H1 (cell line): Measurements from ENCODE around the gene VOPP1. TPM values are rescaled to one million over a fixed set of nuclear protein-coding genes. Genes with fewer than 3 reads are reported as not detected.

Experiments
- CTCF ChIA-PET: fragments of 300-600 bp; sonication (Branson Sonifier 250); formaldehyde crosslinking; loops from one replicate; lab custom pipeline; 2021; ENCODE audit not compliant: partially characterized antibody; lab: Charles Lee
- POLR2A ChIA-PET: fragments of 300-600 bp; sonication (Branson Sonifier 250); formaldehyde crosslinking; loops from one replicate; lab custom pipeline; 2021; ENCODE audit warnings: inconsistent platforms; ENCODE audit not compliant: partially characterized antibody; lab: Charles Lee
- DNase-seq, 2 experiments: peaks; one replicate each; pipeline versions ENCODE4 v3.0.0 to v3.0.0-alpha.2; 2010 to 2022; ENCODE audit warnings: low spot score in 2 of 2, low read depth in 1 of 2, mixed read lengths in 1 of 2
- FAIRE-seq: peaks from 2 replicates; lab custom pipeline; 2011; peaks lifted over from hg19 to GRCh38; lab: Jason Lieb, UNC
- H2AFZ ChIP-seq: 2 replicates; pipeline ENCODE4 v1.8.1; 2012; ENCODE audit warnings: low read length, inconsistent platforms
- H2AK5ac ChIP-seq: 2 replicates; pipeline ENCODE4 v1.6.1; 2013; ENCODE audit warnings: low read depth, low read length
- H2BK120ac ChIP-seq: replicated peaks from 2 replicates; pipeline ENCODE3; 2013; ENCODE audit warnings: low read depth, low read length, inconsistent platforms
- H2BK12ac ChIP-seq: 2 replicates; pipeline ENCODE4 v1.6.1; 2013; ENCODE audit warnings: low read depth, low read length
- H2BK15ac ChIP-seq: 2 replicates; pipeline ENCODE4 v1.6.1; 2013; ENCODE audit warnings: low read length
- H2BK20ac ChIP-seq: 2 replicates; pipeline ENCODE4 v1.6.1; 2013; ENCODE audit warnings: low read length
- H2BK5ac ChIP-seq: 2 replicates; pipeline ENCODE4 v1.6.1; 2013; ENCODE audit warnings: low read depth, low read length
- H3K14ac ChIP-seq: 2 replicates; pipeline ENCODE4 v1.6.1; 2013; ENCODE audit warnings: inconsistent platforms; ENCODE audit not compliant: insufficient read length
- H3K18ac ChIP-seq: 2 replicates; pipeline ENCODE4 v1.6.1; 2013; ENCODE audit warnings: low read length; ENCODE audit errors: extremely low read depth
- H3K23ac ChIP-seq: 2 replicates; pipeline ENCODE4 v1.6.1; 2013; ENCODE audit warnings: inconsistent platforms; ENCODE audit not compliant: insufficient read length
- H3K23me2 ChIP-seq: 2 replicates; pipeline ENCODE4 v1.6.1; 2013; ENCODE audit warnings: low read depth, low read length
- H3K27ac ChIP-seq: 2 replicates; pipeline ENCODE4 v1.6.1; 2011; ENCODE audit warnings: low read depth, low read length, inconsistent platforms
- H3K27me3 ChIP-seq, 4 experiments: replicated peaks in 1 of 4; 1 replicate in 1 of 4; 2 replicates in 3 of 4; pipeline versions ENCODE4 v1.6.1 to v1.8.1; 2011 to 2013; ENCODE audit warnings: low read length in 3 of 4, mild to moderate bottlenecking in 3 of 4, inconsistent platforms in 2 of 4, mixed read lengths in 2 of 4, moderate library complexity in 1 of 4; ENCODE audit not compliant: control insufficient read depth in 3 of 4, insufficient read depth in 3 of 4; ENCODE audit errors: extremely low read depth in 1 of 4
- H3K36me3 ChIP-seq, 4 experiments: 2 replicates each; pipeline versions ENCODE4 v1.6.1 to v1.8.1; 2011 to 2013; ENCODE audit warnings: mild to moderate bottlenecking in 4 of 4, low read length in 3 of 4, moderate library complexity in 2 of 4, control low read depth in 1 of 4, inconsistent platforms in 1 of 4; ENCODE audit not compliant: insufficient read depth in 4 of 4, control insufficient read depth in 2 of 4
- H3K4ac ChIP-seq: replicated peaks from 2 replicates; pipeline ENCODE3; 2013; ENCODE audit warnings: low read length, low read depth, mixed read lengths, inconsistent platforms; ENCODE audit not compliant: insufficient read length
- H3K4me1 ChIP-seq, 4 experiments: replicated peaks in 1 of 4; 1 replicate in 1 of 4; 2 replicates in 3 of 4; pipeline versions ENCODE4 v1.6.1 to v1.8.1; 2011 to 2013; ENCODE audit warnings: low read length in 3 of 4, inconsistent platforms in 2 of 4, mixed read lengths in 1 of 4; ENCODE audit not compliant: insufficient read depth in 4 of 4, control insufficient read depth in 3 of 4
- H3K4me2 ChIP-seq, 2 experiments: 2 replicates each; pipeline versions ENCODE4 v1.6.1 to v1.8.1; 2011 to 2013; ENCODE audit warnings: low read depth in 2 of 2, low read length in 2 of 2, control low read depth in 1 of 2, inconsistent platforms in 1 of 2, mild to moderate bottlenecking in 1 of 2; ENCODE audit not compliant: insufficient read depth in 1 of 2
- H3K4me3 ChIP-seq, 4 experiments: fragments of 200-600, 300-600 bp in 1 of 4; sonication (generic), shearing (Covaris generic), sonication (Bioruptor Twin) in 1 of 4; 2 replicates each; pipeline versions ENCODE4 v1.5.1 to v1.8.1; 2011 to 2016; ENCODE audit warnings: low read length in 4 of 4, low read depth in 3 of 4, control low read depth in 2 of 4, inconsistent platforms in 2 of 4, mild to moderate bottlenecking in 2 of 4, mixed read lengths in 1 of 4, moderate library complexity in 1 of 4; ENCODE audit not compliant: insufficient read depth in 2 of 4; ENCODE audit errors: extremely low read depth in 1 of 4
- H3K56ac ChIP-seq: replicated peaks from 2 replicates; pipeline ENCODE3; 2013; ENCODE audit warnings: low read depth, mild to moderate bottlenecking, mixed read lengths, low read length, inconsistent platforms; ENCODE audit not compliant: insufficient read length
- H3K79me1 ChIP-seq: 2 replicates; pipeline ENCODE4 v1.6.1; 2013; ENCODE audit warnings: low read depth, low read length, control low read depth
- H3K79me2 ChIP-seq, 2 experiments: 2 replicates each; pipeline versions ENCODE4 v1.6.1 to v1.8.1; 2012 to 2013; ENCODE audit warnings: low read length in 2 of 2, mild to moderate bottlenecking in 2 of 2, inconsistent platforms in 1 of 2; ENCODE audit not compliant: insufficient read depth in 2 of 2, control insufficient read depth in 1 of 2
- H3K9ac ChIP-seq, 4 experiments: replicated peaks in 1 of 4; 1 replicate in 1 of 4; 2 replicates in 3 of 4; pipeline versions ENCODE4 v1.6.1 to v1.8.1; 2011 to 2013; ENCODE audit warnings: low read depth in 3 of 4, low read length in 3 of 4, control low read depth in 2 of 4, mild to moderate bottlenecking in 2 of 4, moderate library complexity in 2 of 4, inconsistent platforms in 1 of 4; ENCODE audit errors: extremely low read depth in 1 of 4
- H3K9me3 ChIP-seq, 2 experiments: 2 replicates each; pipeline versions ENCODE4 v1.6.1 to v1.8.1; 2012 to 2013; ENCODE audit warnings: mild to moderate bottlenecking in 2 of 2, moderate library complexity in 2 of 2, control low read depth in 1 of 2, inconsistent platforms in 1 of 2, low read depth in 1 of 2, low read length in 1 of 2, mixed read lengths in 1 of 2; ENCODE audit not compliant: insufficient read depth in 2 of 2
- H4K20me1 ChIP-seq, 2 experiments: replicated peaks in 1 of 2; 2 replicates each; pipeline versions ENCODE3 to v1.8.1; 2011 to 2013; ENCODE audit warnings: inconsistent platforms in 2 of 2, low read length in 2 of 2, mild to moderate bottlenecking in 1 of 2; ENCODE audit not compliant: insufficient read depth in 2 of 2, control insufficient read depth in 1 of 2
- H4K5ac ChIP-seq: 2 replicates; pipeline ENCODE4 v1.6.1; 2013; ENCODE audit warnings: low read length, low read depth, mixed read lengths, inconsistent platforms; ENCODE audit not compliant: insufficient read length
- H4K8ac ChIP-seq: 2 replicates; pipeline ENCODE4 v1.8.0; 2013; ENCODE audit warnings: mild to moderate bottlenecking, moderate library complexity, low read length, inconsistent platforms; ENCODE audit not compliant: insufficient read depth; ENCODE audit errors: extremely low read depth
- H4K91ac ChIP-seq: replicated peaks from 2 replicates; pipeline ENCODE3; 2013; ENCODE audit warnings: low read length, mixed read lengths, inconsistent platforms; ENCODE audit not compliant: insufficient read length
- BACH1 ChIP-seq: IDR thresholded peaks from 2 replicates; pipeline ENCODE4 v1.6.1; 2012; ENCODE audit warnings: low read length, improper control_type of control experiment
- CHD2 ChIP-seq: IDR thresholded peaks from 2 replicates; pipeline ENCODE4 v1.6.1; 2012; ENCODE audit warnings: low read length, improper control_type of control experiment
- HDAC6 ChIP-seq: IDR thresholded peaks from one replicate; pipeline ENCODE4 v1.7.1; 2012; ENCODE audit warnings: low read depth, mild to moderate bottlenecking, inconsistent platforms, low read length, moderate library complexity
- JUND ChIP-seq: IDR thresholded peaks from 2 replicates; pipeline ENCODE4 v1.6.1; 2011; ENCODE audit warnings: mild to moderate bottlenecking, improper control_type of control experiment, low read length
- KDM5A ChIP-seq: fragments of 200-600 bp; IDR thresholded peaks from 2 replicates; pipeline ENCODE4 v1.7.1; 2012; ENCODE audit warnings: mild to moderate bottlenecking, low read length, inconsistent platforms, mixed read lengths
- PHF8 ChIP-seq: fragments of 200-600 bp; sonication (generic); conservative IDR thresholded peaks from 2 replicates; pipeline ENCODE4 v1.7.1; 2012; ENCODE audit warnings: low read depth, mild to moderate bottlenecking, inconsistent platforms, low read length, moderate library complexity
- SIN3A ChIP-seq, 2 experiments: IDR thresholded peaks in 1 of 2; conservative IDR thresholded peaks in 1 of 2; 2 replicates each; pipeline ENCODE4 v1.6.1; 2011 to 2012; ENCODE audit warnings: low read length in 2 of 2, improper control_type of control experiment in 1 of 2, low read depth in 1 of 2, mild to moderate bottlenecking in 1 of 2
- SP2 ChIP-seq: IDR thresholded peaks from 2 replicates; pipeline ENCODE4 v1.6.1; 2012; ENCODE audit warnings: mild to moderate bottlenecking, low read length, inconsistent platforms
- SRF ChIP-seq: IDR thresholded peaks from 2 replicates; pipeline ENCODE4 v1.6.1; 2011; ENCODE audit warnings: mild to moderate bottlenecking, low read depth, low read length, moderate library complexity
- WGBS, 2 experiments: shearing (Covaris generic) in 1 of 2; methylation state at CpG; one replicate each; pipeline versions ENCODE4 v1.1.6 to v1.1.7; 2013 to 2015; ENCODE audit warnings: low lambda C conversion rate in 2 of 2, mixed read lengths in 2 of 2, inconsistent platforms in 1 of 2, low coverage in 1 of 2, missing lambda C conversion rate in 1 of 2; ENCODE audit not compliant: insufficient replicate concordance in 2 of 2, insufficient coverage in 1 of 2, insufficient read length in 1 of 2; ENCODE audit errors: extremely low coverage in 1 of 2, missing lambda C conversion rate in 1 of 2; 5-methylcytosine and 5-hydroxymethylcytosine counted together
- polyA plus RNA-seq, 7 experiments: library from polyadenylated mRNA; depleted of rRNA in 3 of 7; stranded (reverse) in 5 of 7; unstranded in 2 of 7; fragments of >200 nt in 5 of 7; fragments of 200-250 nt in 2 of 7; gene quantifications; 1 replicate in 5 of 7; 2 replicates in 1 of 7; 4 replicates in 1 of 7; pipeline versions ENCODE4 v1.2.1 to v1.2.3, GENCODE V29; 2011 to 2013; ENCODE audit warnings: missing spikeins in 2 of 7, mixed read lengths in 2 of 7
- total RNA-seq: library from RNA; stranded (reverse); fragmentation: NEBNext Ultra II Directional; extraction: Animal tissue kit (Norgen Biotek cat#: 25700); gene quantifications from 2 replicates; pipeline ENCODE4 v1.2.1, GENCODE V29; 2021

Gene VOPP1
- total and polyA plus RNA-seq, 2 of the 8 experiments (the other 6 are each of a cell fraction or from before 2014, with no cell fraction given), result 44.7 to 83.0 TPM

DNA sequence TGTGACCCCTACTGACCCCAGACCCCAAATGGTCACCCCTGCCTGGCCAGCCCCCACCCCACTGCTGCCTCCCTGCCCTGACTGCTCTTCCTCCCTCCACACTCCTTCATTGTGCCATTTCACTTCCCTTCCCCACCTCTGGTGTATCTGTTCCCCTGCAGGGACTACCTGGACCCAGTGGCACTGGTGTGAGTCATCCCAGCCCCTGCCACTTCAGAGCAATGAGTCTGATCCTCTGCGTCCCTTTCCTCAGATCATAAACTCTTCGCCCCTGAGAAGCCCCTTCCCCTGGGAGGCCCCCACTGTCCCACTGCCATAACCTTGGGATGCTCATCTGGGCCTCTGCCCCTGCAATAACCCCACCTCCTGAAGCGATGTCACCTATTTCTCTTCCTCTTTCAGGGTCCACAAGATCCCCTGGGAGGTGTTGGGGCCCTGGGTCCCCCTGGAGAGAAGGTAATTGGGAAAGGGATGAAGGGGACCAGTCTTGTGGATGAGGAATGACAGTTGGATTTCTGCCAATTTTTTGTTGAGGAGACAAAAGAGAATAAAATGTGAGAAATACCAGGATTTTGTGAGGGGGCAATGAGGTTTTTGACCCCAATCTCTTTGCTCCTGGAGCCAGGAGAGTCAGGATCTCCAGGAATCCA, 19.1 kb upstream of the VOPP1 start:
- no peak for FAIRE-seq
- POLR2A ChIA-PET, result no interaction called here

More for the DNA sequence above, 19.1 kb upstream of the VOPP1 start:
- no peak overlapping the region for H2BK5ac ChIP-seq
- no peak overlapping the region for H3K9ac ChIP-seq
- H4K8ac ChIP-seq, result no peak overlapping the region
- no peaks in the 10 kb centered on the region for H3K9me3 ChIP-seq
- H2BK20ac ChIP-seq, result no peak overlapping the region
- no peaks in the 10 kb centered on the region for H3K27me3 ChIP-seq
- H3K23ac ChIP-seq, result no peak overlapping the region
- no peak overlapping the region for H2AFZ ChIP-seq
- peaks cover 0 to 2% of the 10 kb centered on the region in 2 experiments for H4K20me1 ChIP-seq
- H3K4me3 ChIP-seq, result no peak overlapping the region
- no peak overlapping the region for H3K56ac ChIP-seq
- no peak overlapping the region for H3K4me2 ChIP-seq
- H2BK15ac ChIP-seq, result no peak overlapping the region
- no peak overlapping the region for H4K91ac ChIP-seq
- no peak overlapping the region for H2BK120ac ChIP-seq
- H3K4me1 ChIP-seq, result no peaks in the 10 kb centered on the region
- no peak overlapping the region for H4K5ac ChIP-seq
- H3K14ac ChIP-seq, result no peak overlapping the region
- H3K27ac ChIP-seq, result no peak overlapping the region
- H3K36me3 ChIP-seq, result no peaks in the 10 kb centered on the region
- H2BK12ac ChIP-seq, result no peak overlapping the region
- H3K23me2 ChIP-seq, result no peaks in the 10 kb centered on the region
- WGBS, 2 experiments, result 95% methylated on average over 3 of the region's 3 CpGs; no CpG with 5 or more reads in 1 of the 2 experiments
- no peak for DNase-seq
- no peak overlapping the region for H3K18ac ChIP-seq
- H3K79me2 ChIP-seq, result no peaks in the 10 kb centered on the region
- no peaks in the 10 kb centered on the region for H3K79me1 ChIP-seq
- H3K4ac ChIP-seq, result no peak overlapping the region
- H2AK5ac ChIP-seq, result no peak overlapping the region
- CTCF ChIA-PET, result no interaction called here
- TF ChIP-seq CHD2, result no peak
- no peak for TF ChIP-seq PHF8
- TF ChIP-seq JUND, result no peak
- no peak for TF ChIP-seq HDAC6
- TF ChIP-seq KDM5A, result no peak
- TF ChIP-seq BACH1, result no peak
- no peak for TF ChIP-seq SRF
- TF ChIP-seq SIN3A (conservative IDR thresholded peaks at IDR 0.05 in 1 of 2, IDR thresholded peaks at IDR 0.05 in 1 of 2; ENCODE audit: low read depth in 1 of 2, low read length in 2 of 2), result no peak
- no peak for TF ChIP-seq SP2
- TF ChIP-seq, all 59 proteins: peak for 0
